ENCODE measurements around the gene GEMIN2.

GEMIN2 gene

GRCh38 chr14:39185256-39186049, 71.3 kb downstream of the GEMIN2 start:
- no peak for TF ChIP-seq CTCF (IDR thresholded peaks at IDR 0.05; ENCODE audit: low read depth, low read length, missing control alignments)
- H3K4me3 ChIP-seq (replicated peaks; ENCODE audit: low read depth, low read length), result no peak overlapping the region
- no peak for DNase-seq (ENCODE audit: extremely low read depth, low read depth)
